HG03432 (cell line): Measurements from ENCODE around the gene TMEM91.
"Not testable (repeated sequence)": the region's sequence is repeated elsewhere in the genome, so short reads cannot be mapped to it uniquely, and the experiment has no call there.

Experiments used
- ATAC-seq: cut with Tn5 transposase; IDR thresholded peaks from one replicate; pipeline ENCODE4 v1.9.1; 2021; ENCODE audit warnings: mild to moderate bottlenecking, moderate library complexity; ENCODE audit not compliant: unreplicated experiment

Gene TMEM91

GRCh38 chr19:41376241-41376997, at the start of gene TMEM91:
TMEM91 (plus strand) TSS chr19:41376533; CDS start chr19:41378310, 1,777 bp downstream.
- ATAC-seq: no peak

GRCh38 chr19:41327076-41327575, 49.2 kb upstream of the TMEM91 start:
- no peak for ATAC-seq

GRCh38 chr19:41327576-41328156, 48.7 kb upstream of the TMEM91 start:
- peak; percentile 59 for ATAC-seq

- peak; percentile 10 for ATAC-seq
Measured at GRCh38 chr19:41328157-41328841, 48.0 kb upstream of the TMEM91 start.

- no peak for ATAC-seq
Measured at GRCh38 chr19:41328842-41329225, 47.5 kb upstream of the TMEM91 start.

GRCh38 chr19:41330481-41330880, 45.9 kb upstream of the TMEM91 start:
- ATAC-seq: no peak

- no peak for ATAC-seq
Measured at GRCh38 chr19:41330946-41331678, 45.2 kb upstream of the TMEM91 start.

DNA sequence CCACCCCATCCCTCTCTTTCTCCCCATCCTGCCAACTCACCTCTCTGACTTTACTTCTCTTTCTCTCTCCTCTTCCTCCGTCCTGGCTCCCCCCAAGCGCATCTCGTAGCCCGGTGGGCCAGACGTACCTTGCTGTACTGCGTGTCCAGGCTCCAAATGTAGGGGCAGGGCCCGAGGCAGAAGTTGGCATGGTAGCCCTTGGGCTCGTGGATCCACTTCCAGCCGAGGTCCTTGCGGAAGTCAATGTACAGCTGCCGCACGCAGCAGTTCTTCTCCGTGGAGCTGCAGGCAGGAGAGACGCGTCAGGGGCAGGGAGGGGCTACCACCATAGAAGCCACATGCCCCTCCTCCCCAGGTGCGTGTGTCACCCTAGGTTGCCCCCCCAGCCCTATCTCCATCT, 44.3 kb upstream of the TMEM91 start:
- no peak for ATAC-seq

GRCh38 chr19:41332468-41332867, 43.9 kb upstream of the TMEM91 start:
- ATAC-seq: no peak

DNA sequence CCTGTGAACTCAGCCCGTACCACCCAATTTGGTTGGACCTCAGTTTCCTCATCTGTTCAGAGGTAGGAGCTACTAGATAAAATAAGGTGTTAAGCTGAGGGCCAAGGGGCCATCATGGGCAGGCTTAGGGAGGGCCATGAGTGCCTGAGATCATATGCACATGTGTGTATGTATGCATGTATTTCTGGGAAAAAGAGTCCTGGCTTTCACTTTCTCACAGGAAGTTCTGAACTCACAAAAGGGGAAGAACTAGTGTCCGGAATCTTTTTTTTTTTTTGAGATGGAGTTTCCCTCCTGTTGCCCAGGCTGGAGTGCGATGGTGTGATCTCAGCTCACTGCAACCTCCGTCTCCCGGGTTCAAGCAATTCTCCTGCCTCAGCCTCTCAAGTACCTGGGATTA, 41.5 kb upstream of the TMEM91 start:
- no peak for ATAC-seq

- ATAC-seq: no peak
Measured at GRCh38 chr19:41335467-41335866, 40.9 kb upstream of the TMEM91 start.

GRCh38 chr19:41339936-41340335, 36.4 kb upstream of the TMEM91 start:
- no peak for ATAC-seq

- ATAC-seq: no peak
Measured at GRCh38 chr19:41341669-41342490, 34.5 kb upstream of the TMEM91 start.

GRCh38 chr19:41344162-41344561, 32.2 kb upstream of the TMEM91 start:
- no peak for ATAC-seq

DNA sequence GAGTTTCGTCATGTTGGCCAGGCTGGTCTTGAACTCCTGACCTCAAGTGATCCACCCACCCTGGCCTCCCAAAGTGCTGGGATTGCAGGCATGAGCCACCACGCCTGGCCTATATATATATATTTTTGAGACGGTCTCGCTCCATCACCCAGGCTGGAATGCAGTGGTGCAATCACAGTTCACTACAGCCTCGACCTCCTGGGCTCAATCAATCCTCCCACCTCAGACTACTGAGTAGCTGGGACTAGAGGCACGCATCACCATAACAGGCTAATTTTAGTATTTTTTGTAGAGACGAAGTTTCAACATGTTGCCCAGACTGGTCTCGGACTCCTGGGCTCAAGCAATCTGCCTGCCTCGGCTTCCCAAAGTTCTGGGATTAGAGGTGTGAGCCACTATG, 29.4 kb upstream of the TMEM91 start:
- ATAC-seq: not testable (repeated sequence)

GRCh38 chr19:41350735-41351338, 25.5 kb upstream of the TMEM91 start:
- no peak for ATAC-seq

DNA sequence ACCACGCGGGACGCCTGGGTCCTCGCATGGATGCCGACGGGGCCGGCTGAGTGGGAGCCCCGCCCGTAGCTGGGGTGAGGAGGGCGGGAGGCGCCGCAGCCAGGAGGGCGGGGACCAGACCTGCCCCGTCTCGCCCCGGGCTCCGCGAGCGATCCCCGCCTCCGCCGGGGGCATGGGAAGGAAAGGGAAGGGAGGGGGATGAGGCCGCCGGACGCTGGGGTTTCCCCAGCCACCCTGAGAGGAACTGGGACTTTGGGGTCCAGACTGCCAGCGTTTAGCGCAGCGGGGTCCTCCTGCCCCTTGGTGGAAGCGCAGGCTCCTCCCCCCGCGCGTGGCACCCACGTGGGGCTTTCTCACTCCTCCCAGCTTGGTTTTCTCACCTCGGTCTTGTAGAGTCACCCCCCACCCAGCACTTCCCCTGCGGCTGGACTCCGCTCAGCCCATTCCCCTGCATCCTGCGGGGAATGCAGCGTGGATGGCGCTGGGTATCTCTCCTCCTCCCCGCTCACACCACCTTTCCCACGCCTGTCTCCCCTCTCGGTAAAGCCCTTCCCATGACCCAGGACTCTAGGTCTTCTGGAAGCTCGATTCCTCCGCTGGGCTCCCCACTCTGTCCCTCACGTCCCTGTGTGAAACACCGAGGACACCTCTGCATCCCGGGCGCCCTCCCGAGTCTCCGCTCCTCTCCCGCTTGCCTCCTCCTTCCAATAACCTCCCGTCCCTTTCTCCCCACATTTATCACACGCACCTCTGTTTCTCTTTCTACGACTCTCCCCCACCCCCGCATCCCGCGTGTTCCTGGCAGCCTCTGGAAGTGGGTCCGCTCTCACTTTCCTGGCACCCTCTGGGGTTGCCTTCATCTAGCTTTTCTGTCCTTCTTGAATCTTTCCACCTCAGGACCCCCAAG, 24.7 kb upstream of the TMEM91 start:
- peak; percentile 41 for ATAC-seq

- ATAC-seq: no peak
Measured at GRCh38 chr19:41352279-41352608, 24.1 kb upstream of the TMEM91 start.
